ENCODE measurements around the gene GARS1.
"Not testable (repeated sequence)": the region's sequence is repeated elsewhere in the genome, so short reads cannot be mapped to it uniquely, and the experiment has no call there.

DNA sequence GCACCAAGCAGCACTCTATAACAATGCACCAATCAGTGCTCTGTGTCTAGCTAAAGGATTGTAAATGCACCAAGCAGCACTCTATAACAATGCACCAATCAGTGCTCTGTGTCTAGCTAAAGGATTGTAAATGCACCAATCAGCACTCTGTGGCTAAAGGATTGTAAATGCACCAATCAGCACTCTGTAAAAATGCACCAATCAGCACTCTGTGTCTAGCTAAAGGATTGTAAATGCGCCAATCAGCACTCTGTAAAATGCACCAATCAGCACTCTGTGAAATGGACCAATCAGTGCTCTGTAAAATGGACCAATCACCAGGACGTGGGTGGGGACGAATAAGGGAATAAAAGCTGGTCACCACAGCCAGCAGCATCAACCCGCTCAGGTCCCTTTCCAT lies 24.4 kb upstream of the GARS1 start:
- TF ChIP-seq, protein P1, sequence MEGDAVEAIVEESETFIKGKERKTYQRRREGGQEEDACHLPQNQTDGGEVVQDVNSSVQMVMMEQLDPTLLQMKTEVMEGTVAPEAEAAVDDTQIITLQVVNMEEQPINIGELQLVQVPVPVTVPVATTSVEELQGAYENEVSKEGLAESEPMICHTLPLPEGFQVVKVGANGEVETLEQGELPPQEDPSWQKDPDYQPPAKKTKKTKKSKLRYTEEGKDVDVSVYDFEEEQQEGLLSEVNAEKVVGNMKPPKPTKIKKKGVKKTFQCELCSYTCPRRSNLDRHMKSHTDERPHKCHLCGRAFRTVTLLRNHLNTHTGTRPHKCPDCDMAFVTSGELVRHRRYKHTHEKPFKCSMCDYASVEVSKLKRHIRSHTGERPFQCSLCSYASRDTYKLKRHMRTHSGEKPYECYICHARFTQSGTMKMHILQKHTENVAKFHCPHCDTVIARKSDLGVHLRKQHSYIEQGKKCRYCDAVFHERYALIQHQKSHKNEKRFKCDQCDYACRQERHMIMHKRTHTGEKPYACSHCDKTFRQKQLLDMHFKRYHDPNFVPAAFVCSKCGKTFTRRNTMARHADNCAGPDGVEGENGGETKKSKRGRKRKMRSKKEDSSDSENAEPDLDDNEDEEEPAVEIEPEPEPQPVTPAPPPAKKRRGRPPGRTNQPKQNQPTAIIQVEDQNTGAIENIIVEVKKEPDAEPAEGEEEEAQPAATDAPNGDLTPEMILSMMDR (IDR thresholded peaks at IDR 0.05; ENCODE audit: poor library complexity, severe bottlenecking), result not testable (repeated sequence)
- TF ChIP-seq EZH2 (IDR thresholded peaks at IDR 0.05; ENCODE audit: borderline replicate concordance, insufficient read depth, low read length, poor library complexity, severe bottlenecking); POLR2AphosphoS5 (IDR thresholded peaks at IDR 0.05); EP300 (conservative IDR thresholded peaks at IDR 0.05; ENCODE audit: poor library complexity, severe bottlenecking); RAD21 (conservative IDR thresholded peaks at IDR 0.05); MXI1 (conservative IDR thresholded peaks at IDR 0.05; ENCODE audit: poor library complexity, severe bottlenecking): not testable (repeated sequence)
